ENCODE data around the gene OVAAL. TPM values are rescaled to one million over a fixed set of nuclear protein-coding genes. Genes with fewer than 3 reads are reported as not detected.

OVAAL gene
- total RNA-seq, 1 experiment from 2014 or later: not detected

DNA sequence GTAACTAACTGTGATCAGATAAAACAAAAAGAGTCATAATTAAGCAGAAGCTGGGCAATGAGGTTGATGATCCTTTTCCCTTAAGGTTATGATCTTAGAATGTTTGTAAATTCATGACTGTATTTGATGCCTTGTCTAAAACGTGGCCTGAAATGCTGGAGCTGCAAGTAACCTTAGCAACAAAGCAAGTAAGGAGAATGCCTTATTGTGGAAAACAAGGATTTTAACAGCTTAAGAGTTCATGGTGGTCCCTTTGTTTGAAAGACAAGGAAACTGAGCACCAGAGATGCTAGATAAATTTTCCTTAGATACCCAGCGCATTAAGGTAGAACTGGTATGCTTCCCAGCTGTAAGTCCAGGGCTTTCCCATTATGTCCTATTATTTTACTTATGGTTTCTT, 47.4 kb downstream of the OVAAL start:
- DNase-seq (ENCODE audit: low spot score): no peak

DNA sequence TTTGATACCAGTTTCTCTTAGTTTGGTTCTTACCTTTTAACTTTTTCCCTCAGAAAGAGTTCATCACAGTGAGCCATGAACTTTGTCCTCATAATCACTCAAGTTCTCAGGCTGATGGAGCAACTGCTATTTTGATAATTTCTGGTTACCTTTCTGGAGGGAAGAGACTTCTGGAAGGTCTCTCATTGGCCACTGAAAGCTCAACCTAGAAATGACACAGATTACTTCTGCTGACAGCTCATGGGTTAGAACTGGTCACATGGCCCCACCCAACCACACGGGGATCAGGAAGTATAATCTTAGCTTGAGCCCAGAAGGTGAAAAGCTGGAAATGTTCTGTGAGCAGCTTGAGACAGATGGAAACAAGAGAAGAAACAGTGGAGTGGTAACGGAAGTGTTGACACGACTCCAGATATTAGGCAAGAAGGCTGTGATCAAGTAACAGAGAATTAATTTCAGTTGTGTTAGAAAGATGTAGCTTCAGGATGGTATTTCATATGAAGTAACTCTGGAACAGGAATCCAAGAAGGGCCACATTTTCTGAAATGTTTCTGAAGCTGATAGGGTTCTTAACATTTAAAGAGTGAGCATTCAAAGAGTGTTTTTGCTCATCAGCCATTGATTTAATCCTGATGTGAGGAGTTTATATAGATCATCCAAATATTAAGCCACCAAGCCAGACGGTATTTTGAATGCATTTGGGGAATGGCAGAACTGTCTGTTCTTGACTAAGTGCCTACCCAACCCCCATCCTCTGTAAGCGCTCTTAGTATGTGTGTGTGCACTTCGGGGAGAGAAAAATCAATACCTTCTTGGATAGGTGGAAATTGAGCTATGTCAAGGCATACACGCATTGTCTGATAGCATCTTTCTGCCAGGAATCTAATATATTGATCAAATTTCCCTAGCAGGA, 51.1 kb downstream of the OVAAL start:
- DNase-seq (ENCODE audit: low spot score): no peak

DNA sequence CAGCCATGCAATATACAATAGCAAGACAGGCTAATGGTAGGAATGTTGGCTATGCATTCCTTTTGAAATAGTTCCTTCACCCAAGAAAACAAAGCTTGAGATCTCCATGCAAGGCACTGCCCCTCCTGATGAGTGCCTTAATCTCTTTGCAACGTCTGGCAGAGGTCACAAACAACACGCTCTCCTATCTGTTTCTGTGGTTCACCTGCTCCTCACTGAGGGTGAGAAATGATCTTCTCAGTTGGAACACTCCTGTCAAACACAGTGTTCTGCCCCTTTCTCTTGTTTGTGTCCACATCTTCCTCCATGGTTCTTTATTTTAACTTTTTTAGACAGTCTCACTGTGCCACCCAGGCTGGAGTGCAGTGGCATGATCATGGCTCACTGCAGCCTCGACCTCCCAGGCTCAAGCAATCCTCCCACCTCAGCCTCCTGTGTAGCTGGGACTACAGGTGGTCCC, 51.8 kb downstream of the OVAAL start:
- no peak for DNase-seq (ENCODE audit: low spot score)

DNA sequence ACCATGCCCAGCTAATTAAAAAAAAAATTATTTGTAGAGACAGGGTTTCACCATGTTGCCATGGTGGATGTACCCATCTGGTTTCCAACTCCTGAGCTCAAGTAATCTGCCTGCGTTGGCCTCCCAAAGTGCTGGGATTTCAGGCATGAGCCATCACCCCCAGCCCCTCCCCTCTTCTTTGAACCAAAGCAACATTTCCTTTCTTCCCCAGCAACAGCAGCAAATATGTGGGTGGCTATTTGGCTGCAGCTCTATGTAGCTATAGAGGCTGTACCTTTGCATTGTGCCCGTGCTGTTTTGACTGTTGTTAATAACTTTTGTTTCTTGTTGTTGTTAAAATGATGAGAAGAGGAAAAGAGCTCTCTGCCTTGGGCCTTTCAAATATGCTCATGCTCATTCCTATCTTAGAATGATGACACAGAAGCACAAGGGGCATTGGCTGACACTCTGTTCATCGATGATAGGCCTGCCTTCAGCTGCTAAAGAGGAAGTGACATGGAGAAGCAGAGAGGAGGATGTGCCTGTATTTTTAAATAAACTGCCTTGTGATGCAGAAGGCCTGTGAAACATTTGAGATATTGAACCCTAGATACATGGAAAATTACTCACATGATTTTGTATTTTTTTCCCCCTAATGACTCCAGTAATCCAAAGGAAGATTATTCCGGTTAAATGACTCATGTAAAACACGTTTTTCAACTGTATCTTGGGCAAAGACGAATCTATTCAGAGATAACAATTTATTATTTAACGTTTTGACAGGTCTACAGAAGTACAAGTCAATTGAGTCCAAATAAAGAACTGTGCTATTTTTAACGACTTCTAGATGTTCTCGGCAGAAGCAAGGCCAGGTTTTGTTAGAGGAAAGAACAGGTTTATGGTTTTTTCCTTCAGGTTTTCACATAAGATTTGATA, 52.5 kb downstream of the OVAAL start:
- DNase-seq (ENCODE audit: low spot score): no peak

DNA sequence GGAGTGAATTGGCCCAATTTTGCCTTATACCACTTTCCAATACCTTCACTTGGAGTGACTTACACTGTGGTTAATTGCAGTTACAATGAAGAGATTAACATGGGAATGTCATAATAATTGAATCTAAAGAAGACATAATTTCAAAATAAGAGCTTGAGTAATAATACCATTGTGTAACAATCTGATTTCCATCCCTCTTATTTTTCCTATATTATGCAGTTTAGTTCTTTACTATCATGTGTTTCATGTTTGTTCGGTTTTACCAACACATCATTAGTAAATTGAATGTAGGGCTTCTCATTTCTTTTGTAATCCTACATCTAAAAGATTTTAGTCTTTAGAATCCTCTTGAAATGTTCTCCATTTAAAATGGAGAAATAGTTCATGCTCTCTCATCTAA, 53.9 kb downstream of the OVAAL start:
- DNase-seq (ENCODE audit: low spot score): no peak

DNA sequence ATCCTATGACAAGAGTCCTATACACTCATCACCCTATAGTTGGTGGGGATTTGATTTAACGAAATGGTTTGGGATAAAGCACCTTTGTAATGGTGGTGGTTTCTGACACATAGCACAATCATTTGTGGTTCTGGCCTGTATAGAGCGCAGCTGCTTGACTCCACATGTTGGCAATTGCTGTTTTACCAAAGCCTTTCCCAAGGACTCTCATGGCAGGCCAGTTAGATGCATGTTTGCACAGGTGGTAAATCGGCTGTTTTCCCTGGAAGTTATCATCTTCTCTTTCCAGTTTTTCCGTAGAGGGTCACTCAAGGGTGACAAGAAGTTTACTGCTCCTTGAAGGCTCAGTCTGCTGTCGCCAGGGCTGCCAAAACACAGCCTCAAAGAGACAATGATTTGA, 56.0 kb downstream of the OVAAL start:
- DNase-seq (ENCODE audit: low spot score): no peak

DNA sequence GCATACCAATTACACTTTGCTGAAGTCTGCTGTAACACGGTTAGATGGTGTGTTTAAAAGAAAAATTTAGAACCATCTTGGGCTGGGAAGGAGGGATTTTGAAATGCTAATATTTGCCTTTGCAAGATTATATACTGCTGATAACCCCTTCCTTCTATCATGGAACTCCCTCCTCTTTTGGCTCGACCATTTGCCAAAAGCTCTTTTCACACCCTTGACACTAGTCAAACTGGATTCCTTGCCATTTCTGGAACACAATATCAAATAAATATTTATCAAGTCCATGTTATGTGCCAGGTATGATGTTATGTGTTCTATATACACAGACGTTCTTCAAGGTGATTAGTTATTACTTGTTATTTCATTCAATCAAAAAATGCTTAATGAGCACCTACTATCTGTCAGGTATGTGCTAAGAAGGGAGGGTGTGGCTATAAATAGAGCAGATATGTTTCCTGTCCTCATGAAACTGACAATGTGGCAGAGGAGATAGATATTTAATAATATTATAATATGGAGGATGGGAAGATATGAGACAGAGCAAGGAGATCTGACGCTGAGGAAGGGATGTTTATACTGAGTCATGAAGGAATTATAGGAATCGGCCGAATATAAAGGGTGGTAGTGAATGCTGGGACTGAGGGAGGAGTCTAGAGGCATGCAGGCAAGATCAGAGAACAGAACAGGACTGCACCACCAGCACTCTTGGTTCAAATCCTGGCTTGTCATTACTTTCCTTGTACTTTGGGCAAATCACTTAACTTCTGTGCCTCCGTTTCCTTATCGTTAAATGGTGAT, 56.9 kb downstream of the OVAAL start:
- DNase-seq (ENCODE audit: low spot score): no peak

Other genes with a start within 250 kb of the OVAAL start
- 66.9 and 67.6 TPM in 2 replicates for gene ACBD6, start 56.4 kb upstream of the OVAAL start, total RNA-seq (2014; rRNA removed; shearing (Covaris generic))
- gene XPR1, start 73.1 kb downstream of the OVAAL start, total RNA-seq (2014; rRNA removed; shearing (Covaris generic)): 16.9 and 23.5 TPM in 2 replicates

Measured in H4 (cell line).